B cell (primary cell): Measurements from ENCODE around the gene ARHGEF3.

ENCODE experiments used
- EZH2 ChIP-seq: IDR thresholded peaks from 2 replicates; pipeline ENCODE4 v1.6.1; 2012; ENCODE audit warnings: borderline replicate concordance, low read depth, mild to moderate bottlenecking, moderate library complexity, low read length; ENCODE audit not compliant: insufficient read depth, poor library complexity, severe bottlenecking
- TF ChIP-seq, protein P1 (sequence below): fragments of 200-600 bp; IDR thresholded peaks from one replicate; pipeline ENCODE4 v1.8.0; 2022; ENCODE audit warnings: antibody characterized with exemption, mild to moderate bottlenecking

- TF ChIP-seq, protein P1, sequence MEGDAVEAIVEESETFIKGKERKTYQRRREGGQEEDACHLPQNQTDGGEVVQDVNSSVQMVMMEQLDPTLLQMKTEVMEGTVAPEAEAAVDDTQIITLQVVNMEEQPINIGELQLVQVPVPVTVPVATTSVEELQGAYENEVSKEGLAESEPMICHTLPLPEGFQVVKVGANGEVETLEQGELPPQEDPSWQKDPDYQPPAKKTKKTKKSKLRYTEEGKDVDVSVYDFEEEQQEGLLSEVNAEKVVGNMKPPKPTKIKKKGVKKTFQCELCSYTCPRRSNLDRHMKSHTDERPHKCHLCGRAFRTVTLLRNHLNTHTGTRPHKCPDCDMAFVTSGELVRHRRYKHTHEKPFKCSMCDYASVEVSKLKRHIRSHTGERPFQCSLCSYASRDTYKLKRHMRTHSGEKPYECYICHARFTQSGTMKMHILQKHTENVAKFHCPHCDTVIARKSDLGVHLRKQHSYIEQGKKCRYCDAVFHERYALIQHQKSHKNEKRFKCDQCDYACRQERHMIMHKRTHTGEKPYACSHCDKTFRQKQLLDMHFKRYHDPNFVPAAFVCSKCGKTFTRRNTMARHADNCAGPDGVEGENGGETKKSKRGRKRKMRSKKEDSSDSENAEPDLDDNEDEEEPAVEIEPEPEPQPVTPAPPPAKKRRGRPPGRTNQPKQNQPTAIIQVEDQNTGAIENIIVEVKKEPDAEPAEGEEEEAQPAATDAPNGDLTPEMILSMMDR = no peak
- no peak for TF ChIP-seq EZH2
Observed at GRCh38 chr3:56813653-56813960, 11.9 kb upstream of the ARHGEF3 start.
